Cerebellar nuclear complex (tissue), 1 donor: ENCODE results near the gene ISY1.
A peak's percentile ranks its signal among the peaks of the same experiment; 100 is the strongest.
"Not testable (repeated sequence)": the region's sequence is repeated elsewhere in the genome, so short reads cannot be mapped to it uniquely, and the experiment has no call there.

Source experiments
- DNase-seq, 2 experiments: peaks; one replicate each; lab custom pipeline; 2025; lab: John Stamatoyannopoulos, UW

The ISY1 gene

DNA sequence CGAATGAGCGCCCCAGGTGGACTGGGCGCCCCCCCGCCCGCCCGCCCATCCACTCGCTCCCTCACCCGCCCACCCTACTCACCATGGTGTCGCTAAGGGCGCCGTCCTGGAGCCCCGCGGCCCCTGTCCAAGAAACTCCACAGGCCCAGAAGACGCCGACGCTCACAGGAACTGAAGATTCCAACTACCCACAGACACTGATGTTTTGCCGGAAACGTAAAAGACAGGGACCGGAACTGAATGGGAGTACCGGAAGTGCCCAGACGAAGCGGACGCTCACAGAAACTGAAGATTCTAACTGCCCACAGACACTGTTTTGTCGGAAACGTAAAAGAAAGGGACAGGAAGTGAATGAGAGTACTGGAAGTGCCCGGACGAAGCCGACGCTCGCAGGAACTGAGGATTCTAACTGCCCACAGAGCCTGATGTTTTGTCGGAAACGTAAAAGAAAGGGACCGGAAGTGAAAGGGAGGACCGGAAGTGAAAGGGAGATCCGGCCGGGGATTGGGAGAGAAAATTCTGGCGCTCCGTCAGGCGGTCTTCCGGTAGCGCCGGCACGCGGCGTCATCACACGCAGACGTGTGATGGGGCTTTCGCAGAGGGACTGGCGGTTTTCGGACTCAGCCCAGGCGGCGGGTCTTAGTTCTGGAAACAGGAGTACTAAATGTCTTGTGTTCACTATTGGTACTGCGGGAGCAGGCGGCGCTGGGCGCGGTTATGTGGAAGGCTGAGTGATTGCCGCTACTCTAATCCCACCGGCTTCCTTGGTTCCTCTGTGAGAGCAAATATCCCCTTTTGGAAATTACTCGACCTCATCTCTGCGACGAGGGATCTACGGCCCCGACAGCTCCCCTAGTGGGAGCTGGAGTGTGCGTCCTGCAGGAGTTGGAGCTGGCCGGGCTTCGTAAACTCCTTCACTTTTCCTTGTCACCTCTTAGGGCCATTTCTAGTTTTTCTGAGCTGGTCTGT lies at the start of gene ISY1:
Gene ISY1 (minus strand): TSS at position 173 of the 969 bp plus-strand sequence. CDS start 88 bp downstream, at position 85.
- DNase-seq = peak; percentile 3 to 78

DNA sequence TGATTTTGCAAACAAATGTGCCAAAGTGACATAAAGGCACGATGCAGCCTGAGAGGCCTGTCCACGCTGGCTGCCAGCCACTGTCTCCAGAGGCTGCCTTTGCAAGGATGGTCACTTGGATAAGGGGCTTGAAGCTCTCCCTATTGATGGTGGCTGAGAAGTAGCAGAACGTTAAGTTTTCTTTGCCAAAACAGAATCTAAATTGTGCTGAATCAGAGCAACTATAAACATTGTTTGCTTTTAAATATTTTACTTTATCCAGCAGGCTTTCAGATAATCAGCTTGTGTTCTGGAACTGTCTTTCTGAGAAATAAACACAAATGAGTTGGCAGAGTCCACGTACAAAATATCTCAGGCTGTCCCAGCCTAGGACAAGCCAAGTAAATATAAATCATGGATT lies 46.6 kb upstream of the ISY1 start:
- DNase-seq = no peak

DNA sequence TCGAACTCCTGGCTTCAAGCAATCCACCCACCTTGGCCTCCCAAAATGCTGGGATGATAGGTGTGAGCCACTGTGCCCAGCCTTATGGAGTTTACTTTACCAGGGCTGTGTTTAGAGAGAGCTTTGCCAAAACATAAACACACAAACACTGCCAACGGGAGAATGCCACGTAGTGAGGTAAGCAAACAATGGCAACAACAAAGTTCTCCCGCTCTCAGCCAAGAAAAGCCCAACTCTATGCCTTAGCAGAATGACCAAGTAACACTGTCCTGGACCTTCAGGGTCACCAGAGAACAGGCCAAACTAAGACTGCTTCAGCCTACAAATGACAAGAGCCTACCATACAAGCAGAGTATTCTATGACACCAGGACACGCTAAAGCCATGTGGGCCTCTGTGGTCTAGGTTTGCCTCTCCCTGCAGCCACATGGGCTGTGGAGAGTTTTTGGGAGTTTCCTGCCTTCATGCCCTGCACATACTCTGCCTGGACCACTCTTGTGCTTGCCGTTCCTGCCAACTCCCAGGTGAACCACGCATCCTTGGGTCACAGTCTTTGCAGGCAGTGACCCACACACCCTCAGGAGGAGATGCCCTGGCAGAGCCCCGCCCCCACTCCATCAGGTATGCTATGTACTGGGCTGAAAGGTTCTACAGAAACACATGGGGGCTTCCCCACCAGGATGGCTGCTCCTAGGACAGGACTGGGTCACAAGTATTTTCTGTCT lies 44.4 kb upstream of the ISY1 start:
- no peak for DNase-seq

DNA sequence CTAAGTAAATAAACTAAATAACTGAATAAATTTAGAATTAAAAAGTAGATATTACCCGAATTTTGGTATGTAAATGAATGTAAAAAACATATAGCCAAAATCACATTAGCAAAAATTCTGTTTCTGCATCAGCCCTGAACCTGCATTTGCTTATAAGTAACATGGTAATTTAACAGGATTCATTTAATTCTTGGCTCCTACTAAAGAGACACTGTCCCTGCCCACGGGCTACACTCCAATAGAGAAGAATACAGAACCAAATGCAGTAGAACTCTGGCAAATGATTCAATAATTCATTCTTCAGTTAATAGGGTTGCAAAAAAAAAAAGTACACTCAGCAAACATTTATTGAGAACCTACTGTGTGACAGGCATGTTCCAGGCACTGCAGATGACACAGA lies 43.6 kb upstream of the ISY1 start:
- DNase-seq = no peak

DNA sequence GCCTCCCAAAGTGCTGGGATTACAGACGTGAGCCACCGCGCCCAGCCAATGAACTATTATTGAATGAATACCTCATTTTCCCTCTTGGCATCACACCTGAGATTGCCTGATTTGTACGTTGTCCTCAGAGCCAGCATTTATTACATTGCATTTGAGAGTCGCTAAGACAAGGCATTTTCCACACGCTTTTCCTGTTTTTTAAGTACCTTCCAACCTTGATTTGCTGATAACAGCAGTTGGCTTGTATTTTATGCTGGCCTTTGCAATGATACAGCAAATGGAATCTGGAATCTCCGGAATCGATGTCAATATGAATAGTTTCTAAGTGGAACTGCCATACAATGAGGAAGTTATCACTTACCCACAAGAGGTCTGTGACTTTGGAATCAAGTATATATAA lies 38.5 kb upstream of the ISY1 start:
- no peak for DNase-seq

DNA sequence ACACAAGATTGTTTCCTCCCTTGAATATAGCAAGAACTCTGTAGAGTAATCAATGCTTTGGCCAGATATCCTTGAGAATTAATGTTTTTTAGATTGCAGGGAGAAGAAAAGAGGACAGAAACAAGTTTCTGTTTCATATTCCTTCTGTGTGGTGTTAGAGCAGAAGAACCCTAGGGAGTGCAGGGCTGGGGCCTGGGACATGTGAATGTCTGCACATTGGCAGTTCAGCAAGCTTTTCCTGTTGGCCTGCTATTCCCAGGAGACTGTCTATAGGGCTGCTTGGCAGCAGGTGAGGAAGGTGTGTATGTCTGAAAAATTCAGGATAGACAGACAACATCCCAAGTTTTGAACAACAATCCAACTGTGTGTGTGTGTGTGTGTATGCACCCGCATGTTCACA lies 36.5 kb upstream of the ISY1 start:
- DNase-seq = no peak

DNA sequence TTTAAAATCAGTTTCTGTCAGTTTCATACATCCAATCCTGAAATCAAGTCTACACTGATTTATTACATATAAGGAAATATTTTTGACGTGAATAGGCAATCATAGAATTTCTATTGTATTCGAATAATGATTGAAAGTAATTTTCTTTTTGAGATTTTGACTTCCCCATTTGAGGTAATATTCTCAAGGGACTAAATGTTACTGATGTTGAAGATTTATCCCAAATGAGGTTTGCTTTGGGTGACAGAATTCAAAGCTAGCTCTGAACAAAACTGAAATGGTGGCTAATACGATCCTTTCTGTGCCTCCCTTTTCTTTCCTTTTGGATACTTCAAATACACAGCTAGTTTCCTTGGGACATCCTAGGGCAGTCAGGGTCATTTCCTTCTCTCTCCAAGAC lies 35.7 kb upstream of the ISY1 start:
- DNase-seq = no peak

DNA sequence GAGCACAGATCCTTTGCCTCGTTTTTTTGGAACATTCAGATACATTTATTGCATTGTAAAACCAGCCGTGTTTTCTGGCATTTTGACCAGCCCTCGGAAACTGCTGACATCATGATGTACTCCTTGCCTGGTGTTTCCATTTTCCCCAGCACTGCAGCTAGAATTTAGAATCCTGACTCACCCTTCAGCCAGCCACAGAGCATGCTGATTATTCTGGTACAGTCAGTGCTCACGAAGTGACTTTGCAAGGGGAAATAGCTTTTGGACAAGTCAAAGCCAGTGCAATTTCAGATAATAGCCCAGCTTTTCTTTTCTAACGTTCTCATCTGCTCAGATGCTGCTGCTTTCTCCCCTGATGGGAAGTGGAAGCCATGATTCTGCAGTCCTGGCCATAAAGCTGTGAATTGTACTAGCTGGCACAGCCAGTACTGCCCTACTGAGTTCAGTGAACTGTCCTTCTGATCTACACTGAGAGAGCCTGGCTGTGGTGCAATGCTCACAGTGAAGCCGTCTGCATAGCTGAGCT lies 34.9 kb upstream of the ISY1 start:
- DNase-seq = peak; percentile 45 to 66

DNA sequence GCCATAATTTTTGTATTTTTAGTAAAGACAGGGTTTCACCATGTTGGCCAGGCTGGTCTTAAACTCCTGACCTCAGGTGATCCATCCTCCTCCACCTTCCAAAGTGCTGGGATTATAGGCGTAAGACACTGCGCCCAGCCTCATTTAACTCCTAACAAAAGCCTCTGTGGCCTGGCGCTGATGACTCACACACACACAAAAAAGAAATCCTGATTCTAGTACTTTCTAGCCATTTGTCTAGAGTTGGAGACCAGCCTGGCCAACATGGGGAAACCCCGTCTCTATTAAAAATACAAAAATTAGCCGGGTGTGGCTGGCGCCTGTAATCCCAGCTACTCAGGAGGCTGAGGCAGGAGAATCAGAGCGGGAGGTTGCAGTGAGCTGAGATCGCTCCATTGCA lies 28.9 kb upstream of the ISY1 start:
- not testable (repeated sequence) for DNase-seq

DNA sequence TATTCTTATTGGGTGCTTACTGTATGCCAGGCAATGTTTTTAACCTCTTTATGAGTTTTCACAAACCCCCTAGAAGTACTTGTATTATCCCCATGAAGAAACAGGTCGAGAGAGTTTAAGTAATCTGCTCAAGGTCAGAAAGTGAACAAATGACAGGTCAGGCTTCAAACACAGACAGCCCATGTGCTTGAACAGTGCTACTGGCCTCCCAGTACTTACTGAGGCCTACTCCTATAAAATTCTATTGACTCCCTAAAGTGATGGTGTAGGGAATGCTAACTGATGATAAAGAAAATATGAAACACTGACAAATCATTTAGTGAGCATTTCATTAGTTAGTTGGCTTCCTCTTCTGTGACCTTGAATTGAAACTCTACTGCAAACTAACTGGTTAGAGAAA lies 27.0 kb upstream of the ISY1 start:
- no peak for DNase-seq

DNA sequence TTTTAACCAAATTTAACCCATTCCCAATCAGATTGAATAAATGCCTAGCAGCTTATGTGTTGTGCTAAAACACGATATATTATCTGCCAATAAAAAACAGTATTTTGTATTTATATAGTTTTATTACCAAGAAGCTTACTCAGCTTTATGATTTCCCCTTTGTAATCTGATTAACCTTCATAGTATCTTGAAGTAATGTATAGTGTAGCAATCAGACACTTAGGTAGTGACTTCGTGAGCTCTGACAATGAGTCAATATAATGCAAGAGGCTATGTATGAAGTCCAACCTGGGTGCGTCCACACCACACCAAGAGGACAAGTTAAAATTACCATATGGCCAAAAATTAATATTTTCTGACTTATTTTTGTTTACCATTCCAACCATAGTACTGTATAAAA lies 24.9 kb upstream of the ISY1 start:
- DNase-seq = no peak

DNA sequence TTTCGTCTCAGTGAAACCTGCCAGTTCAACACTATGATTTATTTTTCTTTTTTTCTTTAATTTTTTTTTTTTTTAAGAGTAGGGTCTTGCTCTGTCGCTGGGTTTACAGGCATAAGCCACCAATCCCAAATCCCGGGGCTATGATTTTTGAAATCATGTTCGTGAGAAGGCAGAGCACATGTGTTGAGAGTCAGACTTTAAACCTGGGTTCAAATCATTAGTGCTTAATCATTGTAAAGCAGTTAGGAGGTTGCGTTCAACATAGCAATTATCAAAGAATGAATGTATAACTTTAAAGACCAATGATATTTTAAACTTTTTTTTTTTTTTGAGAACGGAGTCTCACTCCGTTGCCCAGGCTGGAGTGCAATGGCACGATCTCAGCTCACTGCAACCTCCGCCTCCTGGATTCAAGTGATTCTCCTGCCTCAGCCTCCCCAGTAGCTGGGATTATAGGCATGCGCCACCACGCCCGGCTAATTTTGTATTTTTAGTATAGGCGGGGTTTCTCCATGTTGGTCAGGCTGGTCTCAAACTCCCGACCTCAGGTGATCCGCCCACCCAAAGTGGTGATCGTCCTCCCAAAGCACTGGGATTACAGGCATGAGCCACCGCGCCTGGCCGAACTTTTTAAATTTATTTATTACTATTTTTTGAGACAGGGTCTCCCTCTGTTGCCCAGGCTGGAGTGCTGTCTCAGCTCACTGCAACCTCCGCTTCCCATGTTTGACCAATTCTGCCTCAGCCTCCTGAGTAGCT lies 24.1 kb upstream of the ISY1 start:
- not testable (repeated sequence) for DNase-seq

DNA sequence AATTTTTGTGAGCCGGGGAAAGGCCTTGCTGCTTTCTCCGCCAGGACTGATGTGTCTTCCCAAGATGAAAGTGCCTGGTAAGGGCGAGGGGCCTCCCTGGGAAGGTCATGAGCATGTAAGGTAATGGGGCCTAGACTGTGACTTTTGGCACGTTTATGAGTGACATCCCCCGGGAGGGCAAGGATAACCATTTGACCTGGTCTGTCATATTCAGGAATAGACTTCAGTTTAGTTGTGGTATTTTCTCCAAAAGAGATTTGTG lies 23.5 kb upstream of the ISY1 start:
- DNase-seq = no peak

DNA sequence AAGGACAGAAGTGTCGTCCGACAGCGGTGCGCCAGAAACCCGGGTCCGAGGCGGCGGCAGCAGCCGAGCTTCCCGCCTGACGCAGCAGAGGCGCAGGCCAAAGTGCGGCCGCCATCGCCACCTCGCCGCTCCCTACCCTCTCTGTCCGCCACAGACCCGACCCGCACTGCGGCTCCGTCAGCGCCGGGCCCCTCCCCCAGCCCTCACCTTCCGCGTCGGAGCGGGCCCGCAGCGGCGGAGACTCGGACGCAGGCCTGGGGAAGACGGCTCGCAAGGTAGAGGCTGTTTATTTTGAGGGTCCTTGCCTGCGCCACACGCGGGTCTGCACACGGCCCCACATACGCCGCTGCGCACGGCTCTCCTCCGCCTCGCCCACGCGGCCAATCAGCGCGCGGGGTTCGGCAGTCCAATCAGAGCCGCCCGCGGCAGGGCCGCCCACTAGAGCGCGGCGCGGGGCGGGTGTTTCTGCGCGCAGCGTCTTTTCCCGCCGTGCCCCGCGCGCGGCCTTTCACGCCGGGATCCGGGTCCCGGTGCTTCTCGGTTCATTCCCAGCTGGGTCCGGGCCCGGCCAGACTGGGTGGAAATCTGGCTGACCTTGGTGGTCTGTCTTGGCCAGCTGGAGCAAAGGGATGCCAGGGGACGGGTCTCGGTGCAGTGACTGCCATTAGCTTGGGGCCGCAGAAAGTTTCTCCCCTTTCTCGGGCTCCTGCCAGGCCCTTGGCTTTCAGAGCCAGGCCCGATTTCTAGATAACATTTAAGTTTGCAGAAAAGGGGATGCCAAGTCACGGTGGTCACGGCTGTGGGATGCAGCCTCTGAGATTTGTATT lies 22.9 kb upstream of the ISY1 start, which contains the start of gene CNBP:
Gene CNBP (minus strand): TSS at position 328 of the 827 bp plus-strand sequence. CDS start 12,139 bp downstream, outside the sequence.
- DNase-seq = peak; percentile 41 to 67

DNA sequence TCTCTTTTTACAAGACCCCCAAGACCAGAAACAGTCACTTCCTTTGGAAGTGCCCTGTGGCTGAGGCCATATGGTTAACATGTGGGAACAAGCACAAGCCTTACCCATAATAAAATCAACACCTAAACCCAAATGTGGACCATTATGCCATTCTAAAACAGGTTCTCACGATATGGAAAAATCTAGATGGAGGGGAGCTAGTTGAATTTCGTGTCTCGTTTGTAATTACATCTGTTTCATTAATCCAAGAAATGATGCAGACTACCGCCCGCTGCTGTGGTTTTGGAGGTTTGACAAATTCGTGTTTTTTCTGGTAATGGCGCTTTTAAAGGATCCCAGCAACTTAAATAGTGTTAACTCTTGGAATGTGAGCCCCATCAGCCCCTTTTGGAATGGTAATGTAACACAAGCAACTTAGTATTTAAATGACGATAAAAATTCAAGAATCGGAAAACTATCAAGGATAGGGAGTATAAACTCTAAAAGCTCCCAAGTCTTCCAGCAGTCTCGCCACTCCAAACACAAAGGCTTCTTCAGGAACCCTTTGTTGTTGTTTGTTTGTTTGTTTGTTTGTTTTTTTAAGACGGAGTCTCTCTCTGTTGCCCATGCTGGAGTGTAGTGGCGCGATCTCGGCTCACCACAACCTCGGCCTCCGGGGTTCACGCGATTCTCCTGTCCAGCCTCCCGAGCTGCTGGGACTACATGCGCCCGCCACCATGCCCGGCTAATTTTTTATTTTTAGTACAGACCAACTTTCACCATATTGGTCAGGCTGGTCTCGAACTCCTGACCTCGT lies 21.7 kb upstream of the ISY1 start:
- DNase-seq = no peak

DNA sequence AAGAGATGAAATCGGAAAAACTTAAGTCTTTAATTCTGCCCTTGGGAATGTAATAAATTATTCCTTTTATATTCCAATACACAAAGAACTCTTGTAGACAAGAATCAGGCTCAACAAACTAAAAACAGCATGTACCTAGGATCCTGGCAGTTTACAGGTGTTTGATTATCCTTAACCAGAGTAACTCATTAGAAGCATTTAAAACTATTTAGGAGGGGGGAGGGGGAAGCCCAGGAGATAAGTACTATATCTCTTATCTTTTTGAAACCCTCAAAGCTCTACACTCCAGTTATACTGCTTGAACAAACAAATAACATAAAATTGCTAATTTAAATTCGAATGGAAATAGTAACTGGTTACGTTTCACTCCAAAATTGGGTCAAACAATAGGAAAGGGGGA lies 21.0 kb upstream of the ISY1 start:
- DNase-seq = no peak

DNA sequence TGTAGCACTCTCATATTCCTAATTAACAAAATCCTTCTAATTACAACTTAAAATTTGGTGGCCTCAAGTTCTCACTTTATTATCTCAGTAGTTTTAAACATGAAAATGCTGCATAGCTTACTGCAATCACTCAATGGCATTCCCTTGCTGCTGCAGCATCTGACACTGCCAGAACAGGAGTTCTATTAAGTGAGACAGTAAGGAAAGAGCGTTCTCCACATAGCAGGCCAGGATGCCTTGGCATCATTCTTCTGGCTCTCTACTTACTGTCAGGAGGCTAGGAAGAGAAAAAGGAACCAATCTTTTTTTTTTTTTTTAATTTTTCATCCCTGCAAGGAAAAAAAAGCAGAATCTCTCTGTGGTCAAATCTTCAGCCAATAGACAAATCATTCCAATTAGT lies 19.6 kb upstream of the ISY1 start:
- no peak for DNase-seq

DNA sequence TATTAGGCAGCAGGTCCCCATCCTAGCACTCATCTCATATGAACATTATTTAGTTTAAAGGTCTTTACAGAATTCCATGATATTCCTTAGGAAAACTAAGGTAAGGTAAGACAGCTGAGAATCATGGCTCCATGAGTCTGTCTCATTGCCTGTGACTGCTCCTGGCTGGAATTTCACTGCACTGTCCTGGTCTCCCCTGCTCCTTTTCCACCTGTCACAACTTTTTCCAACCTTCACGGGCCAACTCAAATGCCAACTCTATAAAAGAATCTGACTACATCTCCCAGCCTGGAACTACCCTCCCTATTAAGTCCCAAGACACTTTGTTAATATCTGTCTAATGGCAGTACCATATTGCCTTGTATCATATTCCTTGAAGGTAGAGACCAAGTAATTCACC lies 15.2 kb upstream of the ISY1 start:
- no peak for DNase-seq

DNA sequence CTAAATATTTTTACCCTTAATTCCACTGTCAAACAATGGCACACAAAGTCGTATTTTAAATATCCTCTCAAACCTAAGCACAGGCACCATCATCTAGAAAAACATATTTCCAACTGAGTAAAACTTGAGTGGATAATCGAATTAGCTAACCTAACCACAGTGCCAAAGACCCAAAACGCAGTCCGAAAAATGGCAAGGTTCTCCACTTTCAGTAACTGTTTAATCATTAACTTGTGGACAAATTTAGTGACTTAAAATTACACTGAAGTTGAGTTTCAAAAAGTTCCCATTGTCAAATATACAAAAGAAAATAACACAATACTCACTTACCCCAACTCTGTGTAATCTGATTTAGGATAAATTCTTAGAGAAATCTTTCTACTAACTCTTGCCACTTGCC lies 12.9 kb upstream of the ISY1 start:
- DNase-seq = no peak

DNA sequence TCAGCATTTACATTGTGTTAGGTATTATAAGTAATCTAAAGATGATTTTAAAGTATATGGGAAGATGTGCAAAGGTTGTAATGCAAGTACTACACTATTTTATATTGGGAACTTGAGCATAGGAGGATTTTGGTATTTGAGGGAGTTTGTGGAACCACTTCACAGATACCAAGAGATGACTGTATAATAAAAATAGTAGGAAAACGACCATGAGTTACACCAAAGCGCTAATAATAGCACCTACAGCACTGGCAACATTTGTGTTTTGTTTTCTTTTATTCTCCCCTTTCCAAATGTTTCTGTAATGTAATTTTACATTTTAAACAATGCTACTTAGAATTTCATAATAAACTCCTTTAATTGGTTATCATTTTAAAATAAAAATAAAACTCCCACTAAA lies 12.3 kb upstream of the ISY1 start:
- no peak for DNase-seq
